ENCODE results near the gene DIO2. TPM values are rescaled to one million over a fixed set of nuclear protein-coding genes. Genes with fewer than 3 reads are reported as not detected.

DIO2 gene
- total and polyA plus RNA-seq, 5 experiments from 2014 or later, result not detected

- POLR2A ChIA-PET, result no interaction called here
- H3K4me3 Mint-ChIP-seq, result no peak overlapping the region
- ATAC-seq, result no peak
- no peak overlapping the region for H3K27ac Mint-ChIP-seq
- H3K27me3 Mint-ChIP-seq, result peaks cover 0 to 4% (median 1%) of the 10 kb centered on the region in 5 donors
- H3K36me3 Mint-ChIP-seq, result no peaks in the 10 kb centered on the region
- H3K4me1 Mint-ChIP-seq, result peaks cover 0 to 4% (median 0%) of the 10 kb centered on the region in 4 donors
- peaks cover 0 to 10% (median 0%) of the 10 kb centered on the region in 9 donors for H3K9me3 Mint-ChIP-seq
- no peak for DNase-seq
Observed at GRCh38 chr14:80208461-80208860, 2.8 kb downstream of the DIO2 start.

- peaks cover 0 to 1% (median 0%) of the 10 kb centered on the region in 5 donors for H3K27me3 Mint-ChIP-seq
- no peak overlapping the region for H3K4me3 Mint-ChIP-seq
- H3K36me3 Mint-ChIP-seq, result no peaks in the 10 kb centered on the region
- H3K9me3 Mint-ChIP-seq, result peaks cover 0 to 11% (median 0%) of the 10 kb centered on the region in 9 donors
- no peaks in the 10 kb centered on the region for H3K4me1 Mint-ChIP-seq
- POLR2A ChIA-PET, result no interaction called here
- DNase-seq, result no peak
- ATAC-seq, result no peak
- no peak overlapping the region for H3K27ac Mint-ChIP-seq
Observed at GRCh38 chr14:80206351-80207080, 4.8 kb downstream of the DIO2 start.

DNA sequence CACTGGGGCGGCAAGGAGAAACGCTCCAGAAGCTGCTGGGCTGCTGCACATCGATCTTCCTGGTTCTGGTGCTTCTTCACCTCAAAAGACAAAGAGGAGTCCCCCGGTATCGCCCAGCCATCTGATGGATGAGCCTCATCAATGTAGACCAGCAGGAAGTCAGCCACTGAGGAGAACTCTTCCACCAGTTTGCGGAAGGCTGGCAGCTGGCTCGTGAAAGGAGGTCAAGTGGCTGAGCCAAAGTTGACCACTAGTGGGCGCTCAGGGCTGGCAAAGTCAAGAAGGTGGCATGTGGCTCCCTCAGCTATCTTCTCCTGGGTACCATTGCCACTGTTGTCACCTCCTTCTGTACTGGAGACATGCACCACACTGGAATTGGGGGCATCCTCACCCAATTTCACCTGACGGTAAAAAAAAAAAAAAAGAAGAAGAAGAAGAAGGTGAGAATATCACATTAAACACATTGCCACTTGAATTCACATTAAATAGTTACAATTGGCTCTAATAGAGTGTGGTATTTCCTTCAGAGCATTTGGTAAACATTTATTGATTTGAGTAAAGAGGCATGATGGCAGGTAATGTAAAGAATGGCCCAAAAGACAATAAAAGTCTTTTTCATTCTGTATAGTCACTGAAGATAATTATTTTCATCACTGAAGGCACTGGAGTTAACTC, 8.3 kb downstream of the DIO2 start:
- Mint-ChIP-seq H3K9me3 (peaks cover 0 to 10% (median 0%) of the 10 kb centered on the region in 9 donors), H3K27me3 (no peaks in the 10 kb centered on the region), H3K27ac (no peak overlapping the region), H3K36me3 (no peaks in the 10 kb centered on the region), H3K4me3 (no peak overlapping the region), H3K4me1 (no peaks in the 10 kb centered on the region)
- POLR2A ChIA-PET, result no interaction called here
- no peak for DNase-seq
- no peak for ATAC-seq

DNA sequence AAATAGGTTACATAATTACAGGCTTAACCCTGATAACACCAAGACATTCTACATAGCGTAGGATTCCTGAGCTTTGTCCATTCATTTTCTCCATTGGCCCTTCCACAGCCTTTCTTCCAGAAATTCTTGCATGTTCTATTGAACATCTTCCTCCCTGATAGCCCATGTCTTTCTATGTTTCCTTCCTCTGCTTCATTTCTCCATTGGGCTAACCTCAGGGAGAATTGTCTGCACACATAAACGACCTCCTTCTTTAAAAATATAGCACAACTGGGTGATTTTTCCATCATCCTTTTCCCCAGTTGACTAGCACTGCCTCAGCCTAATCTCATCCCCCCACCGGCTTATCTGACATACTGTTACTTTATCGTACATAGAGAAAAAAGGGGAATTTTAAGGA, 11.2 kb downstream of the DIO2 start:
- Mint-ChIP-seq H3K27ac (no peak overlapping the region), H3K4me1 (no peaks in the 10 kb centered on the region), H3K36me3 (no peaks in the 10 kb centered on the region), H3K9me3 (peaks cover 0 to 6% (median 0%) of the 10 kb centered on the region in 9 donors), H3K27me3 (no peaks in the 10 kb centered on the region), H3K4me3 (no peak overlapping the region)
- DNase-seq, result no peak
- POLR2A ChIA-PET, result no interaction called here
- no peak for ATAC-seq

DNA sequence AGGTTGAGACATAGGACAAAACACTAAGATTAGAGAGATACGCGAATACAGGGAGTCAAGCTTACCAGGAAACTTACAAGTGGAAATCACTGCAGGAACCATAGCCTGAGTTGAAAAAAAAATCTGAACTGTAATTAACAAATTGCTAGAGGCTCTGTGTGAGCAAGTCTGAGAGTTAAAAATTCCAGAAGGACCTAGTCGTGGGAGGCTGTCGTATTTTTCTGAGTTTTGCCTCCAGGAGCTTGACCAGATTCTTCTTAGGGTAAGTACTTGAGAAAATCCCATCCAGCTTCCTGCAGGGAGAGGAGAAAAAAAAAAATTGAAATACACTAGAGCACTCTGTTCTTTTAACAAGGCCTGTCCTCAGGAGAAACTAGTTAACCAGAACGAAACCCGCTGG, 22.7 kb downstream of the DIO2 start:
- no peak overlapping the region for H3K27ac Mint-ChIP-seq
- no peak for DNase-seq
- H3K27me3 Mint-ChIP-seq, result no peaks in the 10 kb centered on the region
- no peaks in the 10 kb centered on the region for H3K4me1 Mint-ChIP-seq
- H3K4me3 Mint-ChIP-seq, result no peak overlapping the region
- H3K36me3 Mint-ChIP-seq, result no peaks in the 10 kb centered on the region
- H3K9me3 Mint-ChIP-seq, result peaks cover 0 to 15% (median 0%) of the 10 kb centered on the region in 9 donors
- POLR2A ChIA-PET, result no interaction called here
- no peak for ATAC-seq

DNA sequence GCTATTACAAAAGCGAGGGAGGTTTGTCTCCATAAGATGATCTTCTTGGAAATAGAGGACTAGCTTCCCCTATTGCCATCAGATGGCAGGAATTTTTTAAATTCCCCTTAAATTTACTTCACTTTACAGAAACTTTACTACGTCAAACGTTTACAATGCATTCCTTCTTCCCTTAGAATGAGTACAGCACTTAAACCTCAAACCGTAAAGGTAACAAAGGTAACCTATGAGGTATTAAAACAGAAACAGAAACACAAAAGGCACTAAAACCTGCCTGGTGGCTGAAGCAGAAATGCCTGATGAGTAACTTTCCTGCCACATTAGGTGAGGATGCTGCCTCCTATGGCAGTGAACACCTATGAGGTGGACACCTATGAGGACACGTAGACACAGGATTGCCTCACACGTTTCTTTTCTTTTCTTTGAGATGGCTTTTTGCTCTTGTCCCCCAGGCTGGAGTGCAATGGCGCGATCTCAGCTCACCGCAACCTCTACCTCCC, 25.0 kb downstream of the DIO2 start:
- no peaks in the 10 kb centered on the region for H3K27me3 Mint-ChIP-seq
- DNase-seq (no peak), ATAC-seq (no peak)
- H3K27ac Mint-ChIP-seq, result no peak overlapping the region
- H3K4me3 Mint-ChIP-seq, result no peak overlapping the region
- H3K36me3 Mint-ChIP-seq, result no peaks in the 10 kb centered on the region
- H3K9me3 Mint-ChIP-seq, result peaks cover 0 to 12% (median 0%) of the 10 kb centered on the region in 9 donors
- POLR2A ChIA-PET, result no interaction called here
- H3K4me1 Mint-ChIP-seq, result no peaks in the 10 kb centered on the region

- H3K36me3 Mint-ChIP-seq, result no peaks in the 10 kb centered on the region
- no peak for ATAC-seq
- H3K4me1 Mint-ChIP-seq, result no peaks in the 10 kb centered on the region
Observed at GRCh38 chr14:80176893-80177292, 34.4 kb downstream of the DIO2 start.

DNA sequence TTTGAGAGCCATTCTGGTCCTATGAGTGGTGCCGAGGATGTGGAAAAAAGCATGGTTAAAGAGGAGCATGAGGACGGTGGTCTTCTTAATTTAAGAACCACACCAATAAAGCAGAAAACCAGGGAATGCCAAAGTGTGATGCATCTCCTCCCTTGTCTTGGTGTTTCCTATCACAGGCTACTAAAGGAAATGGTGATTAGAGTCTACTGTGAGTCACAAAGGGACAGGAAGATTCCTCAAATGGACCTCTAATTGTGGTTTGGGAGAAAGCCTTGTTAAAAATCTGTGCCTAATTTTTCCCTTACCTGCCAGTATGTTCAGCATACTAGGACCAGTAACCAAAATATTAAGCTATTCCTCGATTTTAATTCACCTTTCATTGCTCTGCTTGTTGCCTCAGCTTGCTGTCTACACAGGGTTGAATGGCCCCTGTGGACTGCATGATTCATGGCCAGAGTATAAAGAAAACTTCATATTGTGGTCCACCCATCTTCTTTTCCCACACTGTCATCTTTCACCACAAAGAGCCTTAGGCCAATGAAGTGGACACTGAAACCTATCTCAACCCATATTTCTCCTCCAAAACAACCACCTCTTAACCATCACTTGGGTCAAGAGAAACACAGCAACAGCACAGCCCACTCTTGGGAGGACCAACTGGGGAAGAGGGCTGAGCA, 38.8 kb downstream of the DIO2 start:
- no peaks in the 10 kb centered on the region for H3K4me1 Mint-ChIP-seq
- no peak overlapping the region for H3K27ac Mint-ChIP-seq
- H3K27me3 Mint-ChIP-seq, result peaks cover 0 to 6% (median 0%) of the 10 kb centered on the region in 5 donors
- ATAC-seq (no peak), DNase-seq (no peak)
- H3K9me3 Mint-ChIP-seq, result peaks cover 0 to 33% (median 5%) of the 10 kb centered on the region in 9 donors
- H3K4me3 Mint-ChIP-seq, result no peak overlapping the region
- no peaks in the 10 kb centered on the region for H3K36me3 Mint-ChIP-seq
- POLR2A ChIA-PET, result no interaction called here

More at GRCh38 chr14:80176893-80177292, 34.4 kb downstream of the DIO2 start:
- DNase-seq, result no peak
- Mint-ChIP-seq H3K27ac (no peak overlapping the region), H3K27me3 (peaks cover 0 to 6% (median 0%) of the 10 kb centered on the region in 5 donors), H3K9me3 (peaks cover 0 to 21% (median 3%) of the 10 kb centered on the region in 9 donors), H3K4me3 (no peak overlapping the region)
- POLR2A ChIA-PET, result no interaction called here

- Mint-ChIP-seq H3K4me3 (no peak overlapping the region), H3K27ac (no peak overlapping the region)
Observed at GRCh38 chr14:80167793-80168448, 43.4 kb downstream of the DIO2 start.

GRCh38 chr14:80164991-80165721, 46.1 kb downstream of the DIO2 start:
- ATAC-seq, result no peak
- H3K4me3 Mint-ChIP-seq, result no peak overlapping the region
- no peak overlapping the region for H3K27ac Mint-ChIP-seq
- peaks cover 0 to 5% (median 0%) of the 10 kb centered on the region in 5 donors for H3K27me3 Mint-ChIP-seq
- no peaks in the 10 kb centered on the region for H3K4me1 Mint-ChIP-seq
- POLR2A ChIA-PET, result no interaction called here
- peaks cover 0 to 10% (median 0%) of the 10 kb centered on the region in 9 donors for H3K9me3 Mint-ChIP-seq
- H3K36me3 Mint-ChIP-seq, result peaks cover 0 to 4% (median 0%) of the 10 kb centered on the region in 3 donors
- DNase-seq, result no peak

More at GRCh38 chr14:80167793-80168448, 43.4 kb downstream of the DIO2 start:
- no peaks in the 10 kb centered on the region for H3K4me1 Mint-ChIP-seq
- DNase-seq (no peak), ATAC-seq (no peak)
- H3K9me3 Mint-ChIP-seq, result peaks cover 0 to 25% (median 2%) of the 10 kb centered on the region in 9 donors
- H3K36me3 Mint-ChIP-seq, result peaks cover 0 to 4% (median 0%) of the 10 kb centered on the region in 3 donors
- POLR2A ChIA-PET, result no interaction called here
- peaks cover 0 to 5% (median 0%) of the 10 kb centered on the region in 5 donors for H3K27me3 Mint-ChIP-seq

DNA sequence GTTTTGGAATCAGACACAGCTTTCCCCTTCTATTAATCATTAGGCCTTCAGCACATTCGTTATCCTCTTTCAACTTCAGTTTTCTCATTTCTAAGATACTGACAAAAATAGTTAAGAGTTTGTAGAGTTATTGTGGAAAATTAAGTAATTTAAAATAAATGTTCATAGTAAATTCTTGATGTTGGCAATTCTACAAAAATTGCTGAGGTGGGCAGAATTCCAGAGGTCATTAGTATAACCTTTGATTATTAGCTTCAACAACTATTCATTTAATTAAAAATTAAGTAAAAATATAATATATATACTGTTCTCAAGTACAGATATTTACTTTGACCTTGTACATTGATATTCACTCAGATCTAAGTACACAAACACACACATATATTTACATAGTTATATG, 58.5 kb downstream of the DIO2 start:
- no peaks in the 10 kb centered on the region for H3K4me1 Mint-ChIP-seq

GRCh38 chr14:80152166-80152565, 59.1 kb downstream of the DIO2 start:
- DNase-seq, result no peak
- Mint-ChIP-seq H3K27me3 (no peaks in the 10 kb centered on the region), H3K4me1 (no peaks in the 10 kb centered on the region), H3K9me3 (peaks cover 0 to 18% (median 0%) of the 10 kb centered on the region in 9 donors), H3K36me3 (no peaks in the 10 kb centered on the region), H3K27ac (no peak overlapping the region), H3K4me3 (no peak overlapping the region)
- ATAC-seq, result no peak
- POLR2A ChIA-PET, result no interaction called here

More for the DNA sequence above, 58.5 kb downstream of the DIO2 start:
- DNase-seq (no peak), ATAC-seq (no peak)
- POLR2A ChIA-PET, result no interaction called here
- Mint-ChIP-seq H3K36me3 (no peaks in the 10 kb centered on the region), H3K27ac (no peak overlapping the region), H3K27me3 (no peaks in the 10 kb centered on the region), H3K4me3 (no peak overlapping the region), H3K9me3 (peaks cover 0 to 21% (median 0%) of the 10 kb centered on the region in 9 donors)

Data from naive thymus-derived CD8-positive, alpha-beta T cell (primary cell).